NCI-H345 treated with DMSO at 0.1 percent for 48 hours (cell line): ENCODE results near the gene THAP7.
"Not testable (repeated sequence)": the region's sequence is repeated elsewhere in the genome, so short reads cannot be mapped to it uniquely, and the experiment has no call there.

Source experiments
- DNase-seq: peaks from one replicate; lab custom pipeline; 2025; ENCODE audit not compliant: unreplicated experiment; lab: John Stamatoyannopoulos, UW

Gene THAP7

GRCh38 chr22:21001601-21002325, at the start of gene THAP7:
THAP7 (minus strand) TSS chr22:21002118; CDS start chr22:21001911, 207 bp downstream.
- DNase-seq, result peak; percentile 63

- DNase-seq, result no peak
These were observed 49.4 kb upstream of the THAP7 start for GRCh38 chr22:21051145-21051830.

GRCh38 chr22:21048965-21049364, 47.0 kb upstream of the THAP7 start:
- not testable (repeated sequence) for DNase-seq

GRCh38 chr22:21048448-21048847, 46.5 kb upstream of the THAP7 start:
- not testable (repeated sequence) for DNase-seq

GRCh38 chr22:21047730-21048129, 45.8 kb upstream of the THAP7 start:
- DNase-seq, result peak; percentile 26

GRCh38 chr22:21047035-21047661, 45.2 kb upstream of the THAP7 start:
- DNase-seq, result no peak

- peak; percentile 78 for DNase-seq
These were observed 43.8 kb upstream of the THAP7 start, which contains the start of gene LRRC74B for GRCh38 chr22:21045585-21046294. LRRC74B (plus strand) TSS chr22:21045946; CDS start chr22:21045987, 41 bp downstream.

GRCh38 chr22:21044931-21045584, 43.1 kb upstream of the THAP7 start:
- no peak for DNase-seq

GRCh38 chr22:21043860-21044535, 42.1 kb upstream of the THAP7 start:
- no peak for DNase-seq

- DNase-seq, result no peak
These were observed 41.3 kb upstream of the THAP7 start for GRCh38 chr22:21042978-21043859.

- no peak for DNase-seq
These were observed 40.0 kb upstream of the THAP7 start for GRCh38 chr22:21041937-21042336.

- not testable (repeated sequence) for DNase-seq
These were observed 37.2 kb upstream of the THAP7 start for GRCh38 chr22:21039158-21039557.

GRCh38 chr22:21038405-21038804, 36.5 kb upstream of the THAP7 start:
- DNase-seq, result no peak

GRCh38 chr22:21034989-21035388, 33.1 kb upstream of the THAP7 start:
- DNase-seq, result no peak

- DNase-seq, result no peak
These were observed 32.0 kb upstream of the THAP7 start for GRCh38 chr22:21033895-21034294.

GRCh38 chr22:21032868-21033688, 31.2 kb upstream of the THAP7 start:
- DNase-seq, result no peak

GRCh38 chr22:21032037-21032867, 30.3 kb upstream of the THAP7 start, which contains the start of gene SLC7A4:
SLC7A4 (minus strand) TSS chr22:21032561; CDS start chr22:21031812, 749 bp downstream.
- DNase-seq, result no peak
